Measurements from ENCODE around the gene GARIN5B. TPM values are rescaled to one million over a fixed set of nuclear protein-coding genes. Genes with fewer than 3 reads are reported as not detected.
A peak's percentile ranks its signal among the peaks of the same experiment; 100 is the strongest.

The GARIN5B gene
- total and polyA plus RNA-seq, 2 of the 8 experiments (the other 6 are each of a cell fraction or from before 2014, with no cell fraction given) = 0.03 TPM; not detected in 1

- TF ChIP-seq CHD7 (IDR thresholded peaks at IDR 0.05; ENCODE audit: insufficient replicate concordance, low read length) (no peak), GABPA (IDR thresholded peaks at IDR 0.05; ENCODE audit: borderline replicate concordance, insufficient read depth, low read length) (no peak), PHF8 (conservative IDR thresholded peaks at IDR 0.05; ENCODE audit: low read depth, low read length) (peak; percentile 30; the same call in 1 of the 2 replicates), CTCF (IDR thresholded peaks at IDR 0.05; ENCODE audit: control extremely low read depth in 1 of 3, insufficient read depth in 1 of 3, low read depth in 1 of 3, low read length in 3 of 3) (0 out of 4 replicates have a peak, but pooled peaks of 1 of the 3 experiments have one; percentile 6)
Measured at GRCh38 chr19:55340784-55341147, 22.3 kb downstream of the GARIN5B start (continued).

All from H1 (cell line).